Measurements from ENCODE around the gene CEACAM1. TPM values are rescaled to one million over a fixed set of nuclear protein-coding genes. Genes with fewer than 3 reads are reported as not detected.
"Not testable (repeated sequence)": the region's sequence is repeated elsewhere in the genome, so short reads cannot be mapped to it uniquely, and the experiment has no call there.

The CEACAM1 gene
- total and polyA plus RNA-seq, 2 experiments from 2014 or later: not detected

GRCh38 chr19:42560731-42561130 lies 32.5 kb upstream of the CEACAM1 start:
- Histone ChIP-seq H3K4me3 (no peak overlapping the region), H3K27ac (no peak overlapping the region), H3K4me1 (ENCODE audit: low read depth) (peaks cover 14% of the 10 kb centered on the region), H3K27me3 (no peaks in the 10 kb centered on the region), H3K36me3 (no peaks in the 10 kb centered on the region), H3K9me3 (ENCODE audit: low read depth) (no peaks in the 10 kb centered on the region)
- no peak for TF ChIP-seq CTCF (IDR thresholded peaks at IDR 0.05; ENCODE audit: low read depth, low read length)
- no peak for DNase-seq (ENCODE audit: low read depth in 1 of 2, low spot score in 1 of 2)

DNA sequence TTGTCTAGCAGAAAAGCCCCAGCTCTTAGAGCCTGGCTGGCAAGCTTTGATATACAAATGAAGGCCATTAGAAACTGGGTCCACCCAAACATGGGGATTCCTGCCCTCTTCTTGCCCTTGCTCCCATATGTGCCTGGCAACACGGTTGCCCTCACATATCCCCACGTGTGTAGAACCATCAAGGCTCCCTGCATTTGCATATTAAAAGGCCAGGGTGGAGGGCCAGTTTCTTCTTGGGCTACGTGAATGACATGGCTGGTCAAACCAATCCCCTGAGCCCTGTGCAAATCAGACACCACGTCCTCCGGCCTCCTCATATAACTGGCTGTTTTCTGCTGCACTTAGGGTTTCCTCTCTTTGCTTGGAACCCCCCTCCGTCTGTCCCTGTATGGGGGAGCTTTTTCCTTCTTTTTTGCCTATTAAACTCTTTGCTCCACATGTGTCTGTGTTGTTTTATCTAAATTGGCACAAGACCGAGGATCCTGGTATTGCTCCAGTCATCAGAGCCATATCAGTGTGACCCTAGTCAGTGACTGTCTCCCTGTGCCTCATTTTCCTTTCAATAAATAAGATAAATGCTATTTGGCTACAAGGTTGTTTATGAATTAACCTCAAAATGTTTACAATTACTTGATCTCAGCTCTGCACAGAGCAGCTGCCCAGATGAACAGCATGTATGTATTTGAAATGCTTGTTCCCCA lies 30.3 kb upstream of the CEACAM1 start:
- DNase-seq (ENCODE audit: low read depth in 1 of 2, low spot score in 1 of 2): no peak
- H3K4me3 ChIP-seq: no peak overlapping the region
- H3K27ac ChIP-seq: no peak overlapping the region
- H3K36me3 ChIP-seq: no peaks in the 10 kb centered on the region
- H3K27me3 ChIP-seq: no peaks in the 10 kb centered on the region
- H3K9me3 ChIP-seq (ENCODE audit: low read depth): no peaks in the 10 kb centered on the region
- peaks cover 2% of the 10 kb centered on the region for H3K4me1 ChIP-seq (ENCODE audit: low read depth)
- no peak for TF ChIP-seq CTCF (IDR thresholded peaks at IDR 0.05; ENCODE audit: low read depth, low read length)

DNA sequence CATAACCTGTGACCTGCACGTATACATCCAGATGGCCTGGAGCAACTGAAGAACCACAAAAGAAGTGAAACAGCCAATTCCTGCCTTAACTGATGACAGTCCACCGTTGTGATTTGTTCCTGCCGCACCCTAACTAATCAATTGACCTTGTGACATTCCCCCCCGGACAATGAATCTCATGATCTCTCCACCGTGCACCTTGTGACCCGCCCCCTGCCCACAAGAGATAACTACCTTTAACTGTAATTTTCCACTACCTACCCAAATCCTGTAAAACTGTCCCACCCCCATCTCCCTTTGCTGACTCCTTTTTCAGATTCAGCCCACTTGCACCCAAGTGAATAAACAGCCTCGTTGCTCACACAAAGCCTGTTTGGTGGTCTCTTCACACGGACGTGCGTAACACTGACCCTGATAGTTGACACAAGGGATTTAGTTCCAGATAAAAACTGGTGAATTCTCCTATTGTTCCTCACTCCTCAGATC lies 29.1 kb upstream of the CEACAM1 start:
- H3K27me3 ChIP-seq; H3K36me3 ChIP-seq; H3K4me3 ChIP-seq; DNase-seq (ENCODE audit: low read depth in 1 of 2, low spot score in 1 of 2); H3K9me3 ChIP-seq (ENCODE audit: low read depth); H3K4me1 ChIP-seq (ENCODE audit: low read depth); H3K27ac ChIP-seq: not testable (repeated sequence)

DNA sequence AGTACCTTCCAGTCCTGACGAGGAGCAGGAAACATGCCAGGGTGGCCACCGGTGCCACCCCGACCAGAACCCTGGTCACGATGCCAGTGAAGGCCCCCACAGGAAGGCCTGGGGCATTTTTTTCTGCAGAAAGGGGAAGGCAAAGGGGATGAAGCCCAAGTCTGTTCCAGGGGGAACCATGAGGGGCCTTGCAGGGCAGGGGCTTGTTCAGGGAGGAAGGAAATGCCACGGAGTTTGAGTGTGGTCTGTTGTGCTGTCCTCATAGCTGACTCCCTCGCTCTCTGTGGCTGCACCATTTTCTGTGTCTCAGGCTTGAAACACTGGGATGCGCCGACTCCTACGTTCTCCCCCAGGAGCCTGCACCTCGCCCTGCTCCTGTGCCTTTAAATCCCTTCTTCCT lies 27.5 kb upstream of the CEACAM1 start:
- Histone ChIP-seq H3K4me1 (ENCODE audit: low read depth) (no peaks in the 10 kb centered on the region), H3K36me3 (no peaks in the 10 kb centered on the region), H3K27ac (no peak overlapping the region), H3K9me3 (ENCODE audit: low read depth) (no peaks in the 10 kb centered on the region), H3K27me3 (no peaks in the 10 kb centered on the region), H3K4me3 (no peak overlapping the region)
- no peak for TF ChIP-seq CTCF (IDR thresholded peaks at IDR 0.05; ENCODE audit: low read depth, low read length)
- no peak for DNase-seq (ENCODE audit: low read depth in 1 of 2, low spot score in 1 of 2)

DNA sequence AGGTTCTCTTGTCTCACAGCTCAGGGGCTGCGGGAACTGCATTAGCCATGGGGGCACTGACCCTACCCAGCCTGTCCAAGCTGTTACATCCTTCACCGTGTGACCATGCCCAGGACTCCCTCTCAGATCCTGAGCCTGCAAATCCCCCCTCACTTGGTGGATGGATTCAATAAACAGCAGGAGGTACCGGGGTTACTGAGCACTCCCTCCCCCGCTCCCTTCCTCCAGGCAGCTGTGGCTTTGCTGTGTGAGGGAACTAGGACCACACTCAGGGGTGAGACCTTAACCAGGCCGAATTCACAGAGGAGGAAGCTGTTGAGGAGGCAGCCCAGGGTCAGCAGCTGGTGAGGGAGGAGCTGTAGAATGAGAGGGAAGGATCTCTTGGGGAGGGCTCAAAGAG lies 27.0 kb upstream of the CEACAM1 start:
- no peak for DNase-seq (ENCODE audit: low read depth in 1 of 2, low spot score in 1 of 2)
- H3K27ac ChIP-seq: no peak overlapping the region
- H3K27me3 ChIP-seq: no peaks in the 10 kb centered on the region
- no peaks in the 10 kb centered on the region for H3K4me1 ChIP-seq (ENCODE audit: low read depth)
- no peaks in the 10 kb centered on the region for H3K36me3 ChIP-seq
- no peak for TF ChIP-seq CTCF (IDR thresholded peaks at IDR 0.05; ENCODE audit: low read depth, low read length)
- no peaks in the 10 kb centered on the region for H3K9me3 ChIP-seq (ENCODE audit: low read depth)
- H3K4me3 ChIP-seq: no peak overlapping the region

- Histone ChIP-seq H3K27ac (no peak overlapping the region), H3K27me3 (no peaks in the 10 kb centered on the region), H3K4me1 (ENCODE audit: low read depth) (no peaks in the 10 kb centered on the region), H3K4me3 (no peak overlapping the region), H3K9me3 (ENCODE audit: low read depth) (no peaks in the 10 kb centered on the region), H3K36me3 (no peaks in the 10 kb centered on the region)
- no peak for DNase-seq (ENCODE audit: low read depth in 1 of 2, low spot score in 1 of 2)
- TF ChIP-seq CTCF (IDR thresholded peaks at IDR 0.05; ENCODE audit: low read depth, low read length): no peak
These were observed 25.8 kb upstream of the CEACAM1 start for GRCh38 chr19:42554046-42554575.
